PFSK-1 (cell line): ENCODE results near the gene NFAT5.

Experiments used
- FOXP2 ChIP-seq: optimal IDR thresholded peaks from 2 replicates; pipeline ENCODE3; 2011; ENCODE audit warnings: borderline replicate concordance, control low read depth, inconsistent platforms; ENCODE audit not compliant: insufficient read depth; ENCODE audit errors: extremely low read length, extremely low read depth
- POLR2AphosphoS5 ChIP-seq: IDR thresholded peaks from 2 replicates; pipeline ENCODE4 v1.6.1; 2012; ENCODE audit warnings: low read depth, mild to moderate bottlenecking, control low read depth, low read length, moderate library complexity
- SIN3A ChIP-seq: IDR thresholded peaks from 2 replicates; pipeline ENCODE4 v1.6.1; 2012; ENCODE audit warnings: mild to moderate bottlenecking, low read length, moderate library complexity, borderline replicate concordance; ENCODE audit not compliant: insufficient read depth
- TAF1 ChIP-seq: IDR thresholded peaks from 2 replicates; pipeline ENCODE4 v1.6.1; 2012; ENCODE audit warnings: low read length, control low read depth, borderline replicate concordance; ENCODE audit not compliant: insufficient read depth
- TF ChIP-seq, protein P1 (sequence below), 2 experiments: IDR thresholded peaks; 2 replicates each; pipeline versions ENCODE4 v1.6.1 to v1.8.0; 2011 to 2012; ENCODE audit warnings: low read depth in 2 of 2, low read length in 2 of 2, control low read depth in 1 of 2, inconsistent platforms in 1 of 2, mild to moderate bottlenecking in 1 of 2, moderate library complexity in 1 of 2; ENCODE audit not compliant: insufficient read depth in 1 of 2

The NFAT5 gene

DNA sequence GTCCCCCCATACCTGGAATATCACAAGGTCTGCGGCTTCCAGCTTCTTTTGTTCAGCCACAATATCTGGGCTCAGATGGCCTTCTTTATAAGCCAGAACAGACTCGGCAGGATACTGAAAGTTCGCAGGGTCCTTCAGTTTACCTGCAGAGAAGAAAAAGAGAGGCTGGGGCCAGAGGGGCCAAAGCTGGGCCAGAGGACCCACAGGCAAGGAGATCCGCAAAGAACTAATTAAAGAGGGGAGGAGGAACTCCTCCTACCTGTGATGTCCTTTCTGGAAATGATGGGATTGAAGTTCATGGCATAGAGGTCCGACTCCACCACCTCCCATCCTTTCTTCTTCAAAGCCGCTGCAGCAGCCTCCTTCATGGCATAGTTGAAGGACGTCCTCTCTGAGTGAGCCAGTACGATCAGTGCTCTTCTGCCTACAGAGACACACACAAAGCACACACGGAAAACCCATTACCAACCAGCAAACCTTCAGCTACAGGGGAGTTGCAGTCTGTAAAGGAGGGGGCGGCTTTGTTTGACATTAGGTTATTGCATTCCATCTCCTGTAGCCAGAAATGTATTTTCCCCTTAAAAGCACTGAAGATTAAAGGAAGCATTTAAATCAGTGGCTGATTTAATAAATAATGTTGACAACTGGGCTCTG lies 152.5 kb downstream of the NFAT5 start:
- TF ChIP-seq FOXP2 (no peak), TAF1 (no peak), SIN3A (no peak), POLR2AphosphoS5 (no peak)
- TF ChIP-seq, protein P1, sequence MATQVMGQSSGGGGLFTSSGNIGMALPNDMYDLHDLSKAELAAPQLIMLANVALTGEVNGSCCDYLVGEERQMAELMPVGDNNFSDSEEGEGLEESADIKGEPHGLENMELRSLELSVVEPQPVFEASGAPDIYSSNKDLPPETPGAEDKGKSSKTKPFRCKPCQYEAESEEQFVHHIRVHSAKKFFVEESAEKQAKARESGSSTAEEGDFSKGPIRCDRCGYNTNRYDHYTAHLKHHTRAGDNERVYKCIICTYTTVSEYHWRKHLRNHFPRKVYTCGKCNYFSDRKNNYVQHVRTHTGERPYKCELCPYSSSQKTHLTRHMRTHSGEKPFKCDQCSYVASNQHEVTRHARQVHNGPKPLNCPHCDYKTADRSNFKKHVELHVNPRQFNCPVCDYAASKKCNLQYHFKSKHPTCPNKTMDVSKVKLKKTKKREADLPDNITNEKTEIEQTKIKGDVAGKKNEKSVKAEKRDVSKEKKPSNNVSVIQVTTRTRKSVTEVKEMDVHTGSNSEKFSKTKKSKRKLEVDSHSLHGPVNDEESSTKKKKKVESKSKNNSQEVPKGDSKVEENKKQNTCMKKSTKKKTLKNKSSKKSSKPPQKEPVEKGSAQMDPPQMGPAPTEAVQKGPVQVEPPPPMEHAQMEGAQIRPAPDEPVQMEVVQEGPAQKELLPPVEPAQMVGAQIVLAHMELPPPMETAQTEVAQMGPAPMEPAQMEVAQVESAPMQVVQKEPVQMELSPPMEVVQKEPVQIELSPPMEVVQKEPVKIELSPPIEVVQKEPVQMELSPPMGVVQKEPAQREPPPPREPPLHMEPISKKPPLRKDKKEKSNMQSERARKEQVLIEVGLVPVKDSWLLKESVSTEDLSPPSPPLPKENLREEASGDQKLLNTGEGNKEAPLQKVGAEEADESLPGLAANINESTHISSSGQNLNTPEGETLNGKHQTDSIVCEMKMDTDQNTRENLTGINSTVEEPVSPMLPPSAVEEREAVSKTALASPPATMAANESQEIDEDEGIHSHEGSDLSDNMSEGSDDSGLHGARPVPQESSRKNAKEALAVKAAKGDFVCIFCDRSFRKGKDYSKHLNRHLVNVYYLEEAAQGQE (IDR thresholded peaks at IDR 0.05; ENCODE audit: insufficient read depth in 1 of 2, low read depth in 2 of 2, low read length in 2 of 2), result no peak

DNA sequence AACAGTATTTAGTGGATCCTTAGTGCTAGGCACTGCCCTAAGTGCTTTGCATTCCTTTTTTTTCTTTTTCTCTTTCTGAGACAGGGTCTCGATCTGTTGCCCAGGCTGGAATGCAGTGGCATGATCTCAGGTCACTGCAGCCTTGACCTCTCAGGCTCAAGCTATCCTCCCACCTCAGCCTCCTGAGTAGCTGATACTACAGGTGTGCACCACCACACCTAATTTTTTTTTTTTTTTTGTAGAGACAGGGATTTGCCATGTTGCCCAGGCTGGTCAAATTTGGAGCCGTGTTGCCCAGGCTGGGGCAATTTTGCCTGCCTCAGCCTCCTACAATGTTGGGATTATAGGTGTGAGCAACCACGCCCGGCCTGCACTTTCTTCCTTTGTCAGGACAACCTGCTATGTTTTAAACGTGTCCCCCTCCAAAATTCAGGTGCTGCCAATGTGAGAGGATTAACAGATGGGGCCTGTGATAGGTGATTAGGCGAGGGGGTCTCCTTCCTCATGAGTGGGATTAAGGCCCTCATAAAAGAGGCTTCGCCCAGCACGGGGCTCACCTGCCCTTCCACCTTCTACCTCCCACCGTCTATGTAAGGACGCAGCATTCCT lies 155.2 kb downstream of the NFAT5 start:
- no peak for TF ChIP-seq POLR2AphosphoS5
- TF ChIP-seq FOXP2, result no peak
- no peak for TF ChIP-seq TAF1
- TF ChIP-seq SIN3A, result no peak

DNA sequence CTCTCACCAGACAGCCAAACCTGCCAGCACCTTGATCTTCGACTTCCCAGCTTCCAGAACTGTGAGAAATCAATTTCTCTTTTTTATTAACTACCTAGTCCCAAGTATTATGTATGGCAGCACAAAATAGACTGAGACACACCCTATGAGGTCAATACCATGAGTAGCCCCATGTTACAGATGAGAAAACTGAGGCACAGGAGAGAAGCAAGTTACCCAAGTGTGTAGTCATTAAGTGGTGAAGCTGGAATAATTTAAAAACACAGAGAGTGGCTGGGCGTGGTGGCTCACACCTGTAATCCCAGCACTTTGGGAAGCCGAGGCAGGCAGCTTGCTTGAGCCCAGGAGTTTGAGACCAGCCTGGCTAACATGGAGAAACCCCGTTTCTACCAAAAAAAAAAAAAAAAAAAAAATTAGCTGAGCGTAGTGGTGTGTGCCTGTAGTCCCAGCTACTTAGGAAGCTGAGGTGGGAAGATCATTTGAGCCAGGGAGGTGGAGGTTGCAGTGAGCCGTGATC lies 155.7 kb downstream of the NFAT5 start:
- TF ChIP-seq, protein P1 (IDR thresholded peaks at IDR 0.05; ENCODE audit: insufficient read depth in 1 of 2, low read depth in 2 of 2, low read length in 2 of 2), result no peak
- TF ChIP-seq TAF1 (no peak), SIN3A (no peak), POLR2AphosphoS5 (no peak), FOXP2 (no peak)

DNA sequence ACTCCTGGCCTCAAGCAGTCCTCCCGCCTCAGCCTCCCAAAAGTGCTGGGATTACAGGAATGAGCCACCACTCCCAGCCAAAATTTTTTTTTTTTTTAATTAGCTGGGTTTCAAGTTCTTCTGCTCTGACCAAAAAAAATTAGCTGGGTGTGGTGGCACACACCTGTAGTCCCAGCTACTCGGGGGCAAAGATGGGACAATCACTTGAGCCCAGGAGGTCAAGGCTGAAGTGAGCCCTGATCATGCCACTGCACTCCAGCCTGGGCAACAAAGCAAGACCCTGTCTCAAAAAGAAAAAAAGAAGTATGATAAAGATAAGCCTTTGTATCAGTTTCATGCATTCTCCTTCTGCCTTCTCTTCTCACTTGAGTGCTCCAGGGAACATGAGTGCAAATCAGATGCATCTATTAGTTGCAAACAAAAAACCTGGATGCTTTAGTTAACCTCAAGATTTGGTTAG lies 158.7 kb downstream of the NFAT5 start:
- no peak for TF ChIP-seq FOXP2
- no peak for TF ChIP-seq TAF1
- TF ChIP-seq SIN3A, result no peak
- TF ChIP-seq, protein P1 (IDR thresholded peaks at IDR 0.05; ENCODE audit: insufficient read depth in 1 of 2, low read depth in 2 of 2, low read length in 2 of 2), result no peak
- TF ChIP-seq POLR2AphosphoS5, result no peak

DNA sequence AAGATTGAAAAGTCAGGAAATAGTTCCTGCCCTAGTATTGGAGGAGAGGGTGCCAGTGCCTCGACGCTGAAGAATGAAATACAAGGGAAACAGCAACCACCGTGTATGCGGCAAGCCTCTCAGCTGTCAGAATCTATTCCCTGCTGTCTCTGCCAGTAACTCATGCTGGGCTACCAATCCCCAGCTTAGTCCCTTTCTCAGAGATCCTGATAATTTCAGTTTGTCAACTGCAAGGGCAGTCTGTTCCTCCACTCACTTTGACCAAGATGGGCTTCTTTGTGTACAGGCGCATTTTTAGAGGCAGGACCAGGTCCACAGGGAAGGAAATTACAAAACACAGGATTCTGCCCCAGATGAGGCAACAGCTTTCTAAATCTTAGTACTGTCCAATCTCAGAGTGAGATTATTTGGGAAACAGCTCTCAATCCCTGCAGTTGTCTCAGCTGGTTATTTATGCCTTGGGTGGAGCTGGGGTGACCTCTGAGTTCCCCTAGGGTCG lies 159.3 kb downstream of the NFAT5 start:
- no peak for TF ChIP-seq TAF1
- no peak for TF ChIP-seq FOXP2
